OCI-LY7 (cell line): ENCODE results near the gene SIRPG. TPM values are rescaled to one million over a fixed set of nuclear protein-coding genes. Genes with fewer than 3 reads are reported as not detected.

Experiments used
- BruUV-seq: library from RNA; stranded (reverse); fragments of 400-500 nt; replicated peaks from 2 replicates; lab custom pipeline; 2021; lab: Mats Ljungman, UMichigan
- CTCF ChIA-PET: fragments of 300-600 bp; sonication (Branson Sonifier 250); formaldehyde crosslinking; loops from one replicate; lab custom pipeline; 2022; ENCODE audit warnings: antibody characterized with exemption; ENCODE audit not compliant: unreplicated experiment; lab: Charles Lee
- POLR2A ChIA-PET: fragments of 300-600 bp; sonication (Branson Sonifier 250); formaldehyde crosslinking; loops from one replicate; lab custom pipeline; 2022; ENCODE audit warnings: antibody characterized with exemption; lab: Charles Lee
- DNase-seq: peaks from one replicate; pipeline ENCODE4 v3.0.0-alpha.2; 2015; ENCODE audit warnings: low spot score
- H2AFZ ChIP-seq: fragments of 200-600 bp; sonication (generic), shearing (Covaris generic); 2 replicates; pipeline ENCODE4 v1.6.1; 2014; ENCODE audit warnings: mild to moderate bottlenecking, antibody characterized with exemption, low read length, moderate library complexity
- H3K27ac ChIP-seq: fragments of 200-600 bp; sonication (generic); 2 replicates; pipeline ENCODE4 v1.5.1; 2014; ENCODE audit warnings: mixed run types, low read depth, mild to moderate bottlenecking, moderate library complexity, low read length, inconsistent platforms; ENCODE audit not compliant: poor library complexity, severe bottlenecking
- H3K36me3 ChIP-seq: fragments of 200-600 bp; sonication (generic); 2 replicates; pipeline ENCODE4 v1.6.1; 2014; ENCODE audit warnings: mild to moderate bottlenecking, antibody characterized with exemption, low read length, moderate library complexity, mixed read lengths; ENCODE audit not compliant: insufficient read depth
- H3K4me1 ChIP-seq: fragments of 200-600 bp; sonication (generic); 2 replicates; pipeline ENCODE4 v1.5.1; 2014; ENCODE audit warnings: mild to moderate bottlenecking, low read length; ENCODE audit not compliant: insufficient read depth, poor library complexity, severe bottlenecking
- H3K4me2 ChIP-seq: fragments of 200-600 bp; sonication (generic); 2 replicates; pipeline ENCODE4 v1.6.1; 2014; ENCODE audit warnings: mild to moderate bottlenecking, low read length
- H3K4me3 ChIP-seq: fragments of 200-600 bp; sonication (generic); 2 replicates; pipeline ENCODE4 v1.5.1; 2014; ENCODE audit warnings: mild to moderate bottlenecking, low read depth, low read length; ENCODE audit not compliant: poor library complexity, severe bottlenecking
- H3K79me2 ChIP-seq: fragments of 200-600 bp; sonication (generic); 2 replicates; pipeline ENCODE4 v1.6.1; 2016; ENCODE audit warnings: low read depth, mild to moderate bottlenecking, low read length, moderate library complexity, mixed read lengths; ENCODE audit not compliant: insufficient read depth
- H3K9me2 ChIP-seq: fragments of 200-600 bp; sonication (generic); 2 replicates; pipeline ENCODE4 v1.6.1; 2016; ENCODE audit warnings: mild to moderate bottlenecking, low read length, mixed read lengths; ENCODE audit not compliant: insufficient read depth
- H3K9me3 ChIP-seq: fragments of 200-600 bp; sonication (generic); 2 replicates; pipeline ENCODE4 v1.6.1; 2014; ENCODE audit warnings: mild to moderate bottlenecking, mixed run types, low read length, mixed read lengths
- H4K20me1 ChIP-seq: fragments of 200-600 bp; sonication (generic); 2 replicates; pipeline ENCODE4 v1.6.1; 2014; ENCODE audit warnings: mild to moderate bottlenecking, antibody characterized with exemption, low read length, moderate library complexity, mixed read lengths; ENCODE audit not compliant: insufficient read depth
- EZH2phosphoT487 ChIP-seq: fragments of 200-600 bp; sonication (generic); IDR thresholded peaks from 2 replicates; pipeline ENCODE4 v1.6.1; 2018; ENCODE audit warnings: low read depth, borderline replicate concordance, mild to moderate bottlenecking, mixed run types, antibody characterized with exemption, low read length, moderate library complexity, mixed read lengths
- intact Hi-C: fragments of 100-400 bp; cut with micrococcal nuclease; formaldehyde crosslinking; loops from one replicate; pipeline ENCODE4 v1.10.0; 2022; ENCODE audit not compliant: unreplicated experiment
- total RNA-seq, 2 experiments: library from RNA; depleted of rRNA in 1 of 2; stranded (reverse); fragments of >200 nt in 1 of 2; shearing (Covaris generic) in 1 of 2; gene quantifications; 2 replicates each; pipeline ENCODE4 v1.2.3, GENCODE V29; 2014 to 2022
- TF ChIP-seq, protein P1 (sequence below): fragments of 200-600 bp; sonication (generic); conservative IDR thresholded peaks from 2 replicates; pipeline ENCODE4 v1.5.1; 2014; ENCODE audit warnings: mild to moderate bottlenecking, antibody characterized with exemption, low read length, moderate library complexity, mixed read lengths

Gene SIRPG
- total RNA-seq, 2 experiments from 2014 or later = not detected

DNA sequence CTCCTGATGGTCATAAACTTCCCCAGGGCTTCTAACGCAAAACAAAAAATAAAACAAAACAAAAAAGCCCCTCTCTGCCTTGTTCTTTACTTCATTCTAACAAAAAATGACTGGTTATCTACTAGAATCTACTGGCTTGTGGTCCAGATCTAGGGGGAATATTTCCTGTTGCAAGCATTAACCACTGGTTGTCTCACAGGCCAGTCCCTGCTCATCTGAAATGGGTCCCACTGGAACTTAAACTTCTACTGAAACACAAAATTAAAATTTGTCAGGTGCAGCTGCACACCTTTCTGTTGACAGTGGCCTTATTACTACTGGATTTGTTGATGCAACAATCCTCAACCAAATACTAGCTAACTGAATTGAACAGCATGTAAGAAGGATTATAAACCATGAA lies 5.5 kb downstream of the SIRPG start:
- H3K9me2 ChIP-seq = no peaks in the 10 kb centered on the region
- no peak overlapping the region for H3K4me3 ChIP-seq
- no peak overlapping the region for H2AFZ ChIP-seq
- no peak overlapping the region for H3K4me2 ChIP-seq
- intact Hi-C loops = no loop called here
- no peaks in the 10 kb centered on the region for H3K36me3 ChIP-seq
- no peaks in the 10 kb centered on the region for H4K20me1 ChIP-seq
- BruUV-seq = no TSS peak
- H3K9me3 ChIP-seq = no peaks in the 10 kb centered on the region
- ChIA-PET POLR2A (no interaction called here), CTCF (no interaction called here)
- H3K4me1 ChIP-seq = no peaks in the 10 kb centered on the region
- DNase-seq = no peak
- TF ChIP-seq EZH2phosphoT487 = no peak
- TF ChIP-seq, protein P1, sequence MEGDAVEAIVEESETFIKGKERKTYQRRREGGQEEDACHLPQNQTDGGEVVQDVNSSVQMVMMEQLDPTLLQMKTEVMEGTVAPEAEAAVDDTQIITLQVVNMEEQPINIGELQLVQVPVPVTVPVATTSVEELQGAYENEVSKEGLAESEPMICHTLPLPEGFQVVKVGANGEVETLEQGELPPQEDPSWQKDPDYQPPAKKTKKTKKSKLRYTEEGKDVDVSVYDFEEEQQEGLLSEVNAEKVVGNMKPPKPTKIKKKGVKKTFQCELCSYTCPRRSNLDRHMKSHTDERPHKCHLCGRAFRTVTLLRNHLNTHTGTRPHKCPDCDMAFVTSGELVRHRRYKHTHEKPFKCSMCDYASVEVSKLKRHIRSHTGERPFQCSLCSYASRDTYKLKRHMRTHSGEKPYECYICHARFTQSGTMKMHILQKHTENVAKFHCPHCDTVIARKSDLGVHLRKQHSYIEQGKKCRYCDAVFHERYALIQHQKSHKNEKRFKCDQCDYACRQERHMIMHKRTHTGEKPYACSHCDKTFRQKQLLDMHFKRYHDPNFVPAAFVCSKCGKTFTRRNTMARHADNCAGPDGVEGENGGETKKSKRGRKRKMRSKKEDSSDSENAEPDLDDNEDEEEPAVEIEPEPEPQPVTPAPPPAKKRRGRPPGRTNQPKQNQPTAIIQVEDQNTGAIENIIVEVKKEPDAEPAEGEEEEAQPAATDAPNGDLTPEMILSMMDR = no peak
- H3K27ac ChIP-seq = no peak overlapping the region
- H3K79me2 ChIP-seq = no peaks in the 10 kb centered on the region

DNA sequence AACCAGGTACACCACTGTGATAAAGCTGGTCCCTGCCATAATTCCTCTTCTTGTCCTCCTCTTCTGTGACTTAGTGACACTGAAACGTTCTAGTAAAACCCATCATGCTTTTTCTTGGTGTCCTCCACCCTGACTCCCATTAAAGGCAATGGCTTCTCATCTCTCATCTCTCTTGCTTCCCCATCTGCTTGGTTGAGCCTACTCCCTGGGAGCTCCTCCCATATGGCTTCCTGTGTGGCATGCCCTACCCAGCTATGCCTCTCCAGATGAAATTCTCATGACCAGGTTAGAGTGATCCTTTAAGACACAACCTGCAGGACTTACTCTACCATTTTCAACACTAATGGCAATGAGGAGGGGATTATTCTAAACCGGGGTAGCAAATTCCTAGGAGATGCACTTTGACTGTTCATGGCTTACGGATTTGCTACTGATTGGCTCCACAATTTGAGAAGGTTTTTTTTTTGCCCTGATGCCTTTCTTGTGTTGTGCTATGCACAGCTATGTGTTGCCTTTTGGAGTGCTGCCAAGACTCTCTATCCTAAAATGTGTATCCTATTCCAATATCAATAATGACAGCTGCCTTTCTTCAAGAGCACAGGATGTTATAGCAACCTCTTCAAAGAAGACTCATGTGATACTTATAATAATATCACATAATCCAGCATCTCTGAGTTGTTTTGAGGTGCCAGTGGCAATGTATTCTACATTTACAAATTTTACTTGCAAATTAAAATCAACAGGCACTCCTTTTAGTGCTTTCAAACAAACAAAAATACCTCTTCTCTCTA lies 6.1 kb downstream of the SIRPG start:
- no TSS peak for BruUV-seq
- Histone ChIP-seq H3K79me2 (no peaks in the 10 kb centered on the region), H3K27ac (no peak overlapping the region), H3K9me3 (no peaks in the 10 kb centered on the region), H4K20me1 (no peaks in the 10 kb centered on the region), H3K4me2 (no peak overlapping the region), H3K4me1 (no peaks in the 10 kb centered on the region), H2AFZ (no peak overlapping the region), H3K4me3 (no peak overlapping the region), H3K9me2 (no peaks in the 10 kb centered on the region), H3K36me3 (no peaks in the 10 kb centered on the region)
- intact Hi-C loops = no loop called here
- POLR2A ChIA-PET = no interaction called here
- no peak for DNase-seq
- TF ChIP-seq, protein P1 = no peak
- CTCF ChIA-PET = no interaction called here

DNA sequence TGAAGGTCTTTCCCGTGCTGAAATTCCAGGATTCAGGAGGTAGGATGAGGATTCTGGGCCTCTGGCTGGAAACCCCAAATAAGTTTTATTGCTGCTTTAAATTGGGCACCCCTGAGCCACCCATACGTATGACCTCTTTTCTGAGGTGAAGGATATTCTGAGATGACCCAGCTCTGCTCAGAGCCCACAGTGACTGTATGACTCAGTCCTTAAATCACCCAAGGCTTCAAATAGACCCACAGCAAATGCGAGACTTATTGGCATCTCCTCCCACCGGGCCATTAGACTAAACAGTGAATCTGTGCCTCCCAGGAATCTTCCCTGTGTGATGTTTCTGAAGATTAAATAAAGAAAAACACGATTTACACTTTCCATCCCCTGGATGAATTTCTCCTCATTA lies 9.5 kb downstream of the SIRPG start:
- H3K9me3 ChIP-seq = no peaks in the 10 kb centered on the region
- no peaks in the 10 kb centered on the region for H3K9me2 ChIP-seq
- H4K20me1 ChIP-seq = no peaks in the 10 kb centered on the region
- no TSS peak for BruUV-seq
- H3K36me3 ChIP-seq = no peaks in the 10 kb centered on the region
- no peaks in the 10 kb centered on the region for H3K79me2 ChIP-seq
- H3K4me2 ChIP-seq = no peak overlapping the region
- no peak overlapping the region for H3K27ac ChIP-seq
- H2AFZ ChIP-seq = no peak overlapping the region
- no peak overlapping the region for H3K4me3 ChIP-seq
- no peaks in the 10 kb centered on the region for H3K4me1 ChIP-seq
- CTCF ChIA-PET = no interaction called here
- TF ChIP-seq EZH2phosphoT487 = no peak
- TF ChIP-seq, protein P1 = no peak
- POLR2A ChIA-PET = no interaction called here
- DNase-seq = no peak
- intact Hi-C loops = no loop called here
